Esophagus (tissue), 2 donors: ENCODE results near the gene PML. TPM values are rescaled to one million over a fixed set of nuclear protein-coding genes. Genes with fewer than 3 reads are reported as not detected.

ENCODE experiments used
- H3K27ac ChIP-seq, 2 donors: one replicate each; pipeline ENCODE4 v1.5.1; 2013; ENCODE audit warnings: low read depth in 2 of 2, mild to moderate bottlenecking in 2 of 2, inconsistent platforms in 1 of 2, low read length in 1 of 2, moderate library complexity in 1 of 2
- H3K27me3 ChIP-seq, 2 donors: one replicate each; pipeline ENCODE4 v1.6.1; 2013; ENCODE audit warnings: low read length in 2 of 2, control low read depth in 1 of 2, mild to moderate bottlenecking in 1 of 2; ENCODE audit not compliant: insufficient read depth in 2 of 2, control insufficient read depth in 1 of 2
- H3K36me3 ChIP-seq, 2 donors: one replicate each; pipeline ENCODE4 v1.6.1; 2013; ENCODE audit warnings: low read length in 1 of 2; ENCODE audit not compliant: control insufficient read depth in 2 of 2, insufficient read depth in 2 of 2
- H3K4me1 ChIP-seq, 2 donors: one replicate each; pipeline ENCODE4 v1.6.1; 2013; ENCODE audit warnings: low read length in 1 of 2; ENCODE audit not compliant: control insufficient read depth in 2 of 2, insufficient read depth in 2 of 2
- H3K4me3 ChIP-seq, 2 donors: one replicate each; pipeline ENCODE4 v1.5.1; 2013; ENCODE audit warnings: low read length in 2 of 2, mild to moderate bottlenecking in 2 of 2, low read depth in 1 of 2, moderate library complexity in 1 of 2
- H3K9me3 ChIP-seq, 2 donors: one replicate each; pipeline ENCODE4 v1.6.1; 2013; ENCODE audit warnings: mild to moderate bottlenecking in 2 of 2, low read depth in 1 of 2, low read length in 1 of 2, moderate library complexity in 1 of 2; ENCODE audit not compliant: control insufficient read depth in 2 of 2, insufficient read depth in 1 of 2
- WGBS, 2 donors: extraction: QIAGEN DNeasy Blood & Tissue Kit; methylation state at CpG; one replicate each; pipeline ENCODE4 v1.1.7; 2013; 5-methylcytosine and 5-hydroxymethylcytosine counted together
- polyA plus RNA-seq, 2 donors: library from polyadenylated mRNA; stranded (reverse); fragments of 200-250 nt; gene quantifications; one replicate each; pipeline ENCODE4 v1.2.3, GENCODE V29; 2013
- donor health status: healthy with polysubstance abuse.
- donor health status: Bipolar disorder and iron deficiency.

Gene PML
- polyA plus RNA-seq, 2 donors = 16.9 to 18.8 TPM

- WGBS, 2 donors = 89 to 92% methylated on average over 9 of the region's 9 CpGs
- H3K4me1 ChIP-seq = peaks cover 21 to 35% of the 10 kb centered on the region in 2 donors
- no peaks in the 10 kb centered on the region for H3K27me3 ChIP-seq
- H3K36me3 ChIP-seq = no peaks in the 10 kb centered on the region
- H3K9me3 ChIP-seq = no peaks in the 10 kb centered on the region
- peak overlapping the region; percentile 80 to 90 for H3K27ac ChIP-seq
- no peak overlapping the region for H3K4me3 ChIP-seq
Observed at GRCh38 chr15:73983773-73984172, 10.7 kb upstream of the PML start.

- 81 to 82% methylated on average over 13 of the region's 13 CpGs for WGBS, 2 donors
- H3K36me3 ChIP-seq = no peaks in the 10 kb centered on the region
- no peak overlapping the region for H3K4me3 ChIP-seq
- peak overlapping the region in 1 of 2 donors; percentile 80 for H3K27ac ChIP-seq
- no peaks in the 10 kb centered on the region for H3K9me3 ChIP-seq
- no peaks in the 10 kb centered on the region for H3K27me3 ChIP-seq
- H3K4me1 ChIP-seq = peaks cover 21 to 39% of the 10 kb centered on the region in 2 donors
Observed at GRCh38 chr15:73984208-73984979, 10.1 kb upstream of the PML start.

GRCh38 chr15:73985101-73985873 is 9.2 kb upstream of the PML start:
- WGBS, 2 donors = 74 to 80% methylated on average over 13 of the region's 13 CpGs
- peaks cover 21 to 41% of the 10 kb centered on the region in 2 donors for H3K4me1 ChIP-seq

DNA sequence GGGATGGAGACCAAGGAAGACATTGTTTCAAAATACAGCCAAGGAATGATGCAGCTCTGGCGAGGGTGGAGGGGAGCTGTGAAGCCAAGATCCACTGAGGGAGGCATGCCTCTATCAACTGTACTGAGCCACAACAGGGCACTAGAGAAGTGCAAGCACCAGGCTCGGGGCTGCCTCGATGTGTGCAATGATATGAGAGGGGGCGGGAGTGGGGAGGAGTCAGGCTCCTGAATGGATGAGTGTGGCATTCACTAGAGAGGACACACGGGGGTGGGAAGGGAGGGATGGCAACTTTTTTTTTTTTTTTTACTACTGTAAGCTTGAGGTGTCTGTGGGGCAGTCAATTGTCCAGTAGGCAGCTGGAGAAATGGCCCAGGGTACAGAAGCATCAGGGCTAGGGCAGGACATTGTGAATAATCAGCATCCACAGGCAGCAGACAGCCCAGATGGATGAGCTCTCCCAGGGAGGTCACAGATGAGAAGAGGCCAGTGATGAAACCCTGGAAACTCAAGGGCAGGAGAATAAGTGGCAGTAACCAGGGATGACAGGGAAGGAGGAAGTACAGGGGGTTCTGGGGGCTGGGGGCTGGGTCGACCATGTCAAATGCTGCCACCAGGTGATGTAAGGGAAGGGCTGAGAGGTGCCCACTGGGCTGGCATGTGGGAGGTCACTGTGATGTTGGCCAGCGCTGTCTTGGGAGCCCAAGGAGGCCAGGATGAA is 8.3 kb upstream of the PML start:
- no peaks in the 10 kb centered on the region for H3K27me3 ChIP-seq
- H3K4me3 ChIP-seq = no peak overlapping the region
- H3K9me3 ChIP-seq = no peaks in the 10 kb centered on the region
- peaks cover 21 to 46% of the 10 kb centered on the region in 2 donors for H3K4me1 ChIP-seq
- H3K27ac ChIP-seq = no peak overlapping the region
- 52 to 53% methylated on average over 7 of the region's 7 CpGs for WGBS, 2 donors
- H3K36me3 ChIP-seq = no peaks in the 10 kb centered on the region

More at GRCh38 chr15:73985101-73985873, 9.2 kb upstream of the PML start:
- Histone ChIP-seq H3K27ac (no peak overlapping the region), H3K4me3 (no peak overlapping the region), H3K9me3 (no peaks in the 10 kb centered on the region), H3K36me3 (no peaks in the 10 kb centered on the region), H3K27me3 (no peaks in the 10 kb centered on the region)

DNA sequence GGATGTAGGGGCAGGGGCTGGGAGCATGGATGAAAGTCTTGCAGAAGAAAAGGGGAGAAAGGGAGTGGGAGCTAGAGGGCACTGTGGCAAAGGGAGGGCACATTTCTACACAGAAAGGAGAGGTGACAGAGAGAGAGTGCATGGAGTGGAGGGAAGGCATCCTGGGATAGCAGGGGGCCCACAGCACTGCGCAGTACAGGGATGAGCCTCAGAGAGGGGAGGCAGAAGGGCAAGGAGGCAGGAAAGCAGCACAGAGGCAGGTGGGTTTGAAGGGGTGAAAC is 7.8 kb upstream of the PML start:
- peaks cover 21 to 45% of the 10 kb centered on the region in 2 donors for H3K4me1 ChIP-seq
- H3K9me3 ChIP-seq = no peaks in the 10 kb centered on the region
- no peaks in the 10 kb centered on the region for H3K36me3 ChIP-seq
- no peak overlapping the region for H3K27ac ChIP-seq
- H3K27me3 ChIP-seq = no peaks in the 10 kb centered on the region
- 94 to 100% methylated on average over 1 of the region's 1 CpG for WGBS, 2 donors
- no peak overlapping the region for H3K4me3 ChIP-seq

- no peaks in the 10 kb centered on the region for H3K27me3 ChIP-seq
- H3K4me1 ChIP-seq = peaks cover 21 to 41% of the 10 kb centered on the region in 2 donors
- H3K36me3 ChIP-seq = no peaks in the 10 kb centered on the region
- WGBS, 2 donors = 82% methylated on average over 4 of the region's 4 CpGs
- H3K27ac ChIP-seq = peak overlapping the region in 1 of 2 donors; percentile 57
- no peaks in the 10 kb centered on the region for H3K9me3 ChIP-seq
- H3K4me3 ChIP-seq = no peak overlapping the region
Observed at GRCh38 chr15:73987250-73987649, 7.3 kb upstream of the PML start.

DNA sequence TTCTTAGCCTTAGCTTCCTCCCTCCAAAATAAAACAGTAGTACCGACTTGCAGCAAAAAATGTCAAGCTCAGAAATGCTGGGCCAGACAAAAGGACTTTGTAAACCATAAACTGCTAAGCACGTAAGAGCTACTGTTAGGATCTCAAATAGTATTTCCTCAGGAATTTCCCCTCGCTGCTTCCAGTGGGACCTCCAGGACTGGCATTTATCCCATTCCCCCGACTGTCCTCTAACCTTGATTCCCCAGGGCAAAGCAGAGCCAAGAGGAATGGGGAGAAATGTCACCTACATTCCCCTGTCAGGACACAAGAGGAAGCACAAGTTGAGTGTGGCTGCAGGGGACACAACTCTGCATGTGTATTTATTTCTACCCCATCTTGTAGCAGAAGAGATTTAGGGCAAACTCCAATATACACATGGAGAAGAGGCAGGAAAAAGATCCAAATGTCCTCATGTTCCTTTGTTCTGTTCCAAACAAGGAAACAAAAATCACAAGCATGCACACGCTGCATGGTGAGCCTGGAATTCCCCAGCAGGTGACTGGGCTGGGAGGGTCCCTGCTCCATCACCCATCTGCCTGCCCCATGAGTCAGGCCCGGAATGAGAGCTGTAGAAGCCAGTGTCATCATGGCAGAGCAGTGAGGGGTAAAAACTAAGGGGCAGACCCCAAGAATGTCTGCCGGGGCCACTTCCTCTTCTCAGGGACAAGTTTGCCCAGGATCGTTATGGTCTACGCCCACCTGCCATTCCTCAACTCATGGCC is 6.7 kb upstream of the PML start:
- no peaks in the 10 kb centered on the region for H3K9me3 ChIP-seq
- no peaks in the 10 kb centered on the region for H3K27me3 ChIP-seq
- no peaks in the 10 kb centered on the region for H3K36me3 ChIP-seq
- H3K4me1 ChIP-seq = peaks cover 15 to 38% of the 10 kb centered on the region in 2 donors
- H3K27ac ChIP-seq = peak overlapping the region; percentile 29 to 81
- WGBS, 2 donors = 36 to 51% methylated on average over 9 of the region's 9 CpGs
- H3K4me3 ChIP-seq = no peak overlapping the region

DNA sequence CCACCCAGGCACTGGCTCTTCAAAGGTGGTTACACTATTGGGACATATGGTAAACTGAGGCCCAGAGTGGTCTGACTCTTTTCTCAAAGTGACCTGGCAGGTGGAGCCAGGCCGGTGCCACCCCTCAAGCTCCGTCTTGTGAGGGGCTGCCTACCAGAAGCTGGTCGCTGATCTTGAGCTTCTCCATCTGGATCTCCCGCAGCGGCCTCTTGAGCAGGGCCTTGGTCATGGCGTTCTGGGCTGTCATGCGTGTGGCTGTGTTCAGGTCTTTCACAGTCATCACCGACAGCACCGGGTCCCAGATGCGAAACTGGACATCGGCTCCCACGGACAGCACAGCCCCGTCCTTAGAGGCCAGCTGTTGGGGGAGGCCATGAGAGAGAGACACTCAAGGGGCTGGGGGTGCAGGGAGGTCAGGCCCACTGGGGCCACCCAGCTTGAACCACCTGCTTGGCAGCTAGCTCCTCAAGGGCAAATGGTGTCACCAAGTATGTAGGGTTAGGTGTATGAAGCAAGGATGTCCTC is 6.0 kb upstream of the PML start:
- Histone ChIP-seq H3K4me1 (peaks cover 13 to 32% of the 10 kb centered on the region in 2 donors), H3K27ac (peak overlapping the region; percentile 40 to 81), H3K4me3 (no peak overlapping the region), H3K27me3 (no peaks in the 10 kb centered on the region), H3K36me3 (no peaks in the 10 kb centered on the region), H3K9me3 (no peaks in the 10 kb centered on the region)
- WGBS, 2 donors = 95 to 96% methylated on average over 13 of the region's 13 CpGs
